ENCODE measurements around the gene ABCA2.

ABCA2 gene

GRCh38 chr9:137013571-137013940 lies 14.5 kb downstream of the ABCA2 start:
- no peak for DNase-seq (ENCODE audit: extremely low read depth, low read depth)
- no peak for TF ChIP-seq CTCF (IDR thresholded peaks at IDR 0.05; ENCODE audit: low read depth, low read length)

- TF ChIP-seq CTCF (IDR thresholded peaks at IDR 0.05; ENCODE audit: low read depth, low read length) = no peak
- no peak for DNase-seq (ENCODE audit: extremely low read depth, low read depth)
These were observed 15.1 kb downstream of the ABCA2 start for GRCh38 chr9:137012694-137013570.

- TF ChIP-seq CTCF (IDR thresholded peaks at IDR 0.05; ENCODE audit: low read depth, low read length) = no peak
- no peak for DNase-seq (ENCODE audit: extremely low read depth, low read depth)
These were observed 15.9 kb downstream of the ABCA2 start for GRCh38 chr9:137011907-137012675.

GRCh38 chr9:137011156-137011555 lies 16.9 kb downstream of the ABCA2 start:
- DNase-seq (ENCODE audit: extremely low read depth, low read depth) = no peak
- no peak for TF ChIP-seq CTCF (IDR thresholded peaks at IDR 0.05; ENCODE audit: low read depth, low read length)

GRCh38 chr9:137009938-137010732 lies 17.9 kb downstream of the ABCA2 start:
- DNase-seq (ENCODE audit: extremely low read depth, low read depth) = no peak
- TF ChIP-seq CTCF (IDR thresholded peaks at IDR 0.05; ENCODE audit: low read depth, low read length) = no peak

GRCh38 chr9:137009217-137009616 lies 18.8 kb downstream of the ABCA2 start:
- TF ChIP-seq CTCF (IDR thresholded peaks at IDR 0.05; ENCODE audit: low read depth, low read length) = no peak
- no peak for DNase-seq (ENCODE audit: extremely low read depth, low read depth)
